ENCODE results near the gene MTHFD1.

DNA sequence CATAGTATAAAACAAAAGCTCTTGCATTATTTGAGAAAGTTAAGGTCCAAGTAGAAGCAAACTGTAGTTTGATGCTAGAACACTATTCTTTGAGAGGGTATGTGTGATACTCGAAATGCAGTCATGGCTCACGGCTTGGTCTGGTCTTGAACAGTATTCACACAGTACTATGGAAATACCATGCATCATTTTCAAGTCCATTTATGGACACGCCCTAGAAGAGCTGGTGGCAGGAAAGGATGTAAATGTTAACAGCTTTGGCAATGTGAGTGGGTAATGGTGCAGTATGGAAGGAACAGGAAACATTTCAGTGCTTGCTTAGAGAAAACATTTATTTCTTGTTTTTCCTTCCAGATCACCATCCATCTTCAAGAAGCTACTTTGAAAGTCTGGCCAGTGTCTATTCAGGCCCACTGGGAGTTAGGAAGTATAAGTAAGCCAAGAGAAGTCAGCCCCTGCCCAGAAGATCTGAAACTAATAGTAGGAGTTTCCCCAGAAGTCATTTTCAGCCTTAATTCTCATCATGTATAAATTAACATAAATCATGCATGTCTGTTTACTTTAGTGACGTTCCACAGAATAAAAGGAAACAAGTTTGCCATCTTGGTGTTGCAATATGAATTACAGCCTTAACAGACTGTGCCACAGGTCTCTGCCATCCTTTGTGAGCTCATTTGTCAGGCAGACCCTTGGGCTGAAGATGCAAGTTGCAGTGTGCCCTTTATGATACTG, 71.4 kb downstream of the MTHFD1 start:
- TF ChIP-seq, protein P1, sequence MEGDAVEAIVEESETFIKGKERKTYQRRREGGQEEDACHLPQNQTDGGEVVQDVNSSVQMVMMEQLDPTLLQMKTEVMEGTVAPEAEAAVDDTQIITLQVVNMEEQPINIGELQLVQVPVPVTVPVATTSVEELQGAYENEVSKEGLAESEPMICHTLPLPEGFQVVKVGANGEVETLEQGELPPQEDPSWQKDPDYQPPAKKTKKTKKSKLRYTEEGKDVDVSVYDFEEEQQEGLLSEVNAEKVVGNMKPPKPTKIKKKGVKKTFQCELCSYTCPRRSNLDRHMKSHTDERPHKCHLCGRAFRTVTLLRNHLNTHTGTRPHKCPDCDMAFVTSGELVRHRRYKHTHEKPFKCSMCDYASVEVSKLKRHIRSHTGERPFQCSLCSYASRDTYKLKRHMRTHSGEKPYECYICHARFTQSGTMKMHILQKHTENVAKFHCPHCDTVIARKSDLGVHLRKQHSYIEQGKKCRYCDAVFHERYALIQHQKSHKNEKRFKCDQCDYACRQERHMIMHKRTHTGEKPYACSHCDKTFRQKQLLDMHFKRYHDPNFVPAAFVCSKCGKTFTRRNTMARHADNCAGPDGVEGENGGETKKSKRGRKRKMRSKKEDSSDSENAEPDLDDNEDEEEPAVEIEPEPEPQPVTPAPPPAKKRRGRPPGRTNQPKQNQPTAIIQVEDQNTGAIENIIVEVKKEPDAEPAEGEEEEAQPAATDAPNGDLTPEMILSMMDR (IDR thresholded peaks at IDR 0.05; ENCODE audit: extremely low read depth in 1 of 2, insufficient read depth in 1 of 2, low read depth in 1 of 2, low read length in 2 of 2): no peak
- TF ChIP-seq POLR2A (IDR thresholded peaks at IDR 0.05; ENCODE audit: low read depth, low read length): no peak

All from endothelial cell of umbilical vein (primary cell).